GM23338 (cell line): Measurements from ENCODE around the gene CSPG4. TPM values are rescaled to one million over a fixed set of nuclear protein-coding genes. Genes with fewer than 3 reads are reported as not detected.

ENCODE experiments used
- ATAC-seq: fragments of 200-7000 bp; cut with Tn5 transposase; 3 replicates; pipeline ENCODE4 v1.9.1; 2020
- DNase-seq: peaks from one replicate; pipeline ENCODE4 v3.0.0-alpha.2; 2015; ENCODE audit warnings: low spot score
- H2AFZ ChIP-seq: fragments of 200-600 bp; sonication (generic); 2 replicates; pipeline ENCODE4 v1.8.0; 2016; ENCODE audit warnings: antibody characterized with exemption, mild to moderate bottlenecking, moderate library complexity
- H3F3A ChIP-seq: fragments of 200-600 bp; sonication (generic); replicated peaks from 2 replicates; pipeline ENCODE4 v1.8.0; 2017; ENCODE audit warnings: antibody characterized with exemption, mixed run types, low read depth
- H3K27ac ChIP-seq: fragments of 200-600 bp; sonication (generic); 2 replicates; pipeline ENCODE4 v1.6.1; 2016; ENCODE audit warnings: low read depth
- H3K27me3 ChIP-seq: fragments of 200-600 bp; sonication (generic); 2 replicates; pipeline ENCODE4 v1.8.0; 2016; ENCODE audit warnings: mild to moderate bottlenecking, mixed run types, moderate library complexity; ENCODE audit not compliant: insufficient read depth
- H3K36me3 ChIP-seq: fragments of 200-600 bp; sonication (generic); 2 replicates; pipeline ENCODE4 v1.8.0; 2016; ENCODE audit warnings: mild to moderate bottlenecking; ENCODE audit not compliant: insufficient read depth
- H3K4me1 ChIP-seq: fragments of 200-600 bp; sonication (generic); 2 replicates; pipeline ENCODE4 v1.8.0; 2016; ENCODE audit warnings: mild to moderate bottlenecking, moderate library complexity; ENCODE audit not compliant: insufficient read depth
- H3K4me2 ChIP-seq: fragments of 200-600 bp; sonication (generic); 2 replicates; pipeline ENCODE4 v1.7.1; 2017; ENCODE audit warnings: mixed run types
- H3K4me3 ChIP-seq: fragments of 200-600 bp; sonication (generic); 2 replicates; pipeline ENCODE4 v1.6.1; 2016; ENCODE audit warnings: mixed run types
- H3K79me2 ChIP-seq: fragments of 200-600 bp; sonication (generic); replicated peaks from 2 replicates; pipeline ENCODE4 v1.8.0; 2017; ENCODE audit warnings: mild to moderate bottlenecking; ENCODE audit not compliant: insufficient read depth
- H3K9me2 ChIP-seq: fragments of 200-600 bp; sonication (generic); 2 replicates; pipeline ENCODE4 v1.8.0; 2017; ENCODE audit not compliant: insufficient read depth
- H4K20me1 ChIP-seq: fragments of 200-600 bp; sonication (generic); replicated peaks from 2 replicates; pipeline ENCODE4 v1.8.0; 2017; ENCODE audit warnings: mild to moderate bottlenecking; ENCODE audit not compliant: insufficient read depth
- H3K27ac Mint-ChIP-seq: 2 replicates; pipeline ENCODE4 v1.8.0; 2020; ENCODE audit warnings: inconsistent platforms, mild to moderate bottlenecking, moderate library complexity, mixed read lengths
- H3K27me3 Mint-ChIP-seq: 3 replicates; pipeline ENCODE4 v1.8.0; 2022; ENCODE audit warnings: low read depth, mild to moderate bottlenecking, moderate library complexity, mixed read lengths, inconsistent platforms; ENCODE audit not compliant: insufficient read depth, poor library complexity
- H3K36me3 Mint-ChIP-seq: 3 replicates; pipeline ENCODE4 v1.8.0; 2021; ENCODE audit warnings: low read depth, mild to moderate bottlenecking, inconsistent platforms, moderate library complexity, mixed read lengths
- H3K4me1 Mint-ChIP-seq: 3 replicates; pipeline ENCODE4 v1.8.0; 2020; ENCODE audit warnings: mild to moderate bottlenecking, inconsistent platforms, mixed read lengths
- H3K4me3 Mint-ChIP-seq: 3 replicates; pipeline ENCODE4 v1.8.0; 2021; ENCODE audit warnings: moderate library complexity, mild to moderate bottlenecking, inconsistent platforms, mixed read lengths
- H3K9me3 Mint-ChIP-seq: 3 replicates; pipeline ENCODE4 v1.8.0; 2020; ENCODE audit warnings: moderate library complexity, mild to moderate bottlenecking, inconsistent platforms, mixed read lengths
- CTCF ChIP-seq, 2 experiments: fragments of 200-600 bp in 1 of 2; sonication (generic) in 1 of 2; conservative IDR thresholded peaks; 2 replicates each; pipeline versions ENCODE4 v1.5.1 to v1.6.1; 2016 to 2017; ENCODE audit warnings: antibody characterized with exemption in 2 of 2, low read depth in 2 of 2, mild to moderate bottlenecking in 2 of 2, moderate library complexity in 1 of 2
- ETS1 ChIP-seq: IDR thresholded peaks from 2 replicates; pipeline ENCODE4 v1.6.1; 2016; ENCODE audit warnings: antibody characterized with exemption
- EZH2 ChIP-seq: fragments of 200-600 bp; sonication (generic); IDR thresholded peaks from one replicate; pipeline ENCODE4 v1.8.0; 2017; ENCODE audit warnings: antibody characterized with exemption, mild to moderate bottlenecking, low read depth; ENCODE audit not compliant: unreplicated experiment
- EZH2phosphoT487 ChIP-seq: fragments of 200-600 bp; sonication (generic); IDR thresholded peaks from one replicate; pipeline ENCODE4 v1.8.1; 2018; ENCODE audit warnings: antibody characterized with exemption; ENCODE audit not compliant: unreplicated experiment
- JUNB ChIP-seq: IDR thresholded peaks from one replicate; pipeline ENCODE4 v1.6.1; 2016; ENCODE audit warnings: antibody characterized with exemption; ENCODE audit not compliant: unreplicated experiment
- REST ChIP-seq: IDR thresholded peaks from one replicate; pipeline ENCODE4 v1.6.1; 2018; ENCODE audit warnings: antibody characterized with exemption; ENCODE audit not compliant: unreplicated experiment
- STAT1 ChIP-seq: IDR thresholded peaks from one replicate; pipeline ENCODE4 v1.6.1; 2016; ENCODE audit warnings: antibody characterized with exemption; ENCODE audit not compliant: unreplicated experiment
- ZNF114 ChIP-seq: fragments of 250-450 bp; sonication (Bioruptor Pico); IDR thresholded peaks from 2 replicates; pipeline ENCODE4 v1.5.0; 2020; ENCODE audit warnings: mild to moderate bottlenecking, moderate library complexity
- ZNF331 ChIP-seq: fragments of 250-450 bp; sonication (Bioruptor Pico); IDR thresholded peaks from 2 replicates; pipeline ENCODE4 v1.5.0; 2020; ENCODE audit warnings: low read depth, mild to moderate bottlenecking, moderate library complexity
- ZNF462 ChIP-seq: fragments of 250-450 bp; sonication (Bioruptor Pico); IDR thresholded peaks from 2 replicates; pipeline ENCODE4 v1.5.0; 2020; ENCODE audit warnings: mild to moderate bottlenecking, moderate library complexity
- polyA plus RNA-seq: library from polyadenylated mRNA; unstranded; fragments of >200 nt; fragmentation: Nextera tagmentation; extraction: Ambion mirVana; gene quantifications from 2 replicates; pipeline ENCODE4 v1.2.1, GENCODE V29; 2016
- total RNA-seq: library from RNA; depleted of rRNA; stranded (reverse); fragments of >200 nt; shearing (Covaris generic); gene quantifications from 2 replicates; pipeline ENCODE4 v1.2.3, GENCODE V29; 2014

CSPG4 gene
- total and polyA plus RNA-seq, 2 experiments from 2014 or later = 0.27 to 4.0 TPM

- TF ChIP-seq CTCF (conservative IDR thresholded peaks at IDR 0.05; ENCODE audit: low read depth in 2 of 2) (no peak), EZH2phosphoT487 (no peak), EZH2 (no peak), JUNB (no peak)
Measured at GRCh38 chr15:75649045-75649761, 63.4 kb downstream of the CSPG4 start (continued).

- peak; percentile 51 for ATAC-seq
- Histone ChIP-seq H3K4me1 (peaks cover 27% of the 10 kb centered on the region), H3K79me2 (peaks cover 42% of the 10 kb centered on the region), H3K9me2 (no peaks in the 10 kb centered on the region), H3F3A (peaks cover 31% of the 10 kb centered on the region), H3K27me3 (peaks cover 17% of the 10 kb centered on the region), H4K20me1 (peaks cover 12% of the 10 kb centered on the region; the same call in 1 of the 2 replicates), H3K4me3 (peak overlapping the region; percentile 96), H3K36me3 (no peaks in the 10 kb centered on the region), H2AFZ (peak overlapping the region; percentile 95), H3K4me2 (peak overlapping the region; percentile 99), H3K27ac (peak overlapping the region; percentile 99)
- H3K27ac Mint-ChIP-seq = peak overlapping the region; percentile 99
- H3K4me3 Mint-ChIP-seq = peak overlapping the region; percentile 96
- peaks cover 61% of the 10 kb centered on the region for H3K4me1 Mint-ChIP-seq
- no peaks in the 10 kb centered on the region for H3K9me3 Mint-ChIP-seq
- peaks cover 28% of the 10 kb centered on the region for H3K36me3 Mint-ChIP-seq
- H3K27me3 Mint-ChIP-seq = peaks cover 43% of the 10 kb centered on the region
- DNase-seq = peak; percentile 82
- no peak for TF ChIP-seq STAT1
- TF ChIP-seq ETS1 = no peak; the same call in 1 of the 2 replicates
- TF ChIP-seq REST = no peak
- no peak for TF ChIP-seq ZNF114
- TF ChIP-seq ZNF331 = no peak
- TF ChIP-seq EZH2phosphoT487 = no peak
- no peak for TF ChIP-seq ZNF462 (CRISPR knock-in tag)
Measured at GRCh38 chr15:75648156-75649000, 64.3 kb downstream of the CSPG4 start.
